Pancreas (tissue), 10 donors: Measurements from ENCODE around the gene KCTD4. TPM values are rescaled to one million over a fixed set of nuclear protein-coding genes. Genes with fewer than 3 reads are reported as not detected.

ENCODE experiments used
- ATAC-seq, 4 donors: fragments of 200-7000 bp; cut with Tn5 transposase; one replicate each; pipeline versions ENCODE4 v1.8.0 to v1.9.1; 2020; ENCODE audit warnings: mild to moderate bottlenecking in 4 of 4, moderate library complexity in 4 of 4
- DNase-seq, 6 donors: peaks; one replicate each; pipeline ENCODE4 v3.0.0-alpha.2; 2020
- FAIRE-seq: peaks from 2 replicates; lab custom pipeline; 2012; peaks lifted over from hg19 to GRCh38; lab: Jason Lieb, UNC
- H3K27ac ChIP-seq, 4 donors: fragments of 200-600 bp; sonication (generic); 1 replicate in 3 of 4; 2 replicates in 1 of 4; pipeline versions ENCODE4 v1.5.0 to v1.8.0; 2020
- H3K27me3 ChIP-seq, 4 donors: fragments of 200-600 bp; one replicate each; pipeline ENCODE4 v1.8.0; 2021
- H3K36me3 ChIP-seq, 3 donors: fragments of 200-600 bp; sonication (generic) in 1 of 3; one replicate each; pipeline versions ENCODE4 v1.5.0 to v1.8.0; 2020 to 2021
- H3K4me1 ChIP-seq, 3 donors: fragments of 200-600 bp; one replicate each; pipeline ENCODE4 v1.8.0; 2021
- H3K4me3 ChIP-seq, 4 donors: fragments of 200-600 bp; sonication (generic) in 2 of 4; one replicate each; pipeline versions ENCODE4 v1.5.0 to v1.8.0; 2020 to 2021
- H3K9me3 ChIP-seq, 4 donors: fragments of 200-600 bp; one replicate each; pipeline ENCODE4 v1.8.0; 2021
- CTCF ChIP-seq, 4 donors: fragments of 200-600 bp; sonication (generic) in 3 of 4; IDR thresholded peaks; one replicate each; pipeline versions ENCODE4 v1.5.0 to v1.8.0; 2021; ENCODE audit warnings: antibody characterized with exemption in 4 of 4
- WGBS, 2 donors: extraction: QIAGEN DNeasy Blood & Tissue Kit; methylation state at CpG; one replicate each; pipeline ENCODE4 v1.1.7; 2013; 5-methylcytosine and 5-hydroxymethylcytosine counted together
- intact Hi-C, 3 donors: fragments of 100-400 bp; cut with DNase I; formaldehyde crosslinking; loops; one replicate each; pipeline versions ENCODE4 v1.11.1 to v1.14.2; 2022
- polyA plus RNA-seq, 2 donors: library from polyadenylated mRNA; stranded (reverse); fragments of 200-250 nt; gene quantifications; one replicate each; pipeline ENCODE4 v1.2.3, GENCODE V29; 2013
- total RNA-seq, 6 donors: library from RNA; stranded (reverse); fragmentation: NEBNext Ultra II Directional in 4 of 6; extraction: Animal tissue kit (Norgen Biotek cat#: 25700) in 4 of 6; gene quantifications; one replicate each; pipeline versions ENCODE4 v1.2.1 to v1.2.4, GENCODE V29; 2021 to 2023
- donor health status: healthy with polysubstance abuse.
- donor health status: DM: no; HTN: no; CAD: no; lungs with moderate emphysema.
- donor health status: DM: no; HTN: no; CAD: no.
- donor health status: control.
- donor health status: control.
- donor health status: Bipolar disorder and iron deficiency.
- donor health status: DM: yes; HTN: yes; CAD: no.
- donor health status: DM: no; HTN: no; CAD: no.
- donor health status: DM: no; HTN: no; CAD: no.
- donor health status: DM: yes; HTN: yes; CAD: no.

KCTD4 gene
- total and polyA plus RNA-seq, 8 donors, result 0.09 to 0.28 (median 0.15) TPM; not detected in 2

DNA sequence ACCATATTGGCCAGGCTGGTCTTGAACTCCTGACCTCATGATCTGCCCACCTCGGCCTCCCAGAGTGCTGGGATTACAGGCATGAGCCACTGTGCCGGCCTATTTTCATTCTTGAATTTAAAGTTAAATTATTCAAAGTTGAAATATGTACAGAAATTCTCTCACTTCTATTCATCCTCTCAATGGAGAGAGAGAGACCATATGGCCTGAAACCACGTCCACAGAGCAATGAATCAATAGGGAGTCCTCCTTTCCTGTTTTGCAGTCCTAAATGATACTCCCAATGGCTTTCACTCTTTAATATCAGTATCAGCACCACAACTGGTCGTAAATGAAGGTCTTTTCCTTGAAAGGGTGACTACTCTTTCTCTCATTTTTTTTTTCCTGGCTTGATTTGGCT lies 30.5 kb upstream of the KCTD4 start:
- WGBS, 2 donors, result 86 to 89% methylated on average over 4 of the region's 4 CpGs
- ATAC-seq, result no peak
- Histone ChIP-seq H3K4me3 (no peak overlapping the region), H3K36me3 (no peaks in the 10 kb centered on the region), H3K4me1 (no peaks in the 10 kb centered on the region), H3K27ac (no peak overlapping the region), H3K9me3 (no peaks in the 10 kb centered on the region), H3K27me3 (no peaks in the 10 kb centered on the region)
- no peak for DNase-seq
- FAIRE-seq, result no peak
- intact Hi-C loops, result no loop called here
- no peak for TF ChIP-seq CTCF (IDR thresholded peaks at IDR 0.05)

DNA sequence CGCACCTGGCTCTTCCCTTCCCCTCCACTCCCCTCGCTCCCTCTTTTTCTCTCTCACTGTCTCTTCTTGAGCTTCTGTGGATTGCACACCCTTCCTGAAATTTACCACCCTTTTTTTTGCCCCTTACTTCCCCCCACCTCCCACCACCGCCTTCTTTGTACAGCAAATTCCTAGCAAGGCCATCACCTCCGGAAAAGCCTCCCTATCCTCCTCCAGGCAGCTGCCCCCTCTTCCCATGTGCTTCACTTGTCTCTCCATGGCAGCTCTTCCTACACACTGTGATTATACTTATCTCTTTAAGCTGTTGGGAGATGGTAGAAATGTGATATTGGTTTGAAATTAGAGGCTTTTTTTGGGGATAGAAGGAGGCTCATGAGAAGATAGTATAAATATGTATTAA lies 28.3 kb upstream of the KCTD4 start:
- H3K27me3 ChIP-seq, result no peaks in the 10 kb centered on the region
- no peak for TF ChIP-seq CTCF (IDR thresholded peaks at IDR 0.05)
- FAIRE-seq (no peak), ATAC-seq (no peak), DNase-seq (no peak)
- no peak overlapping the region for H3K4me3 ChIP-seq
- no peak overlapping the region for H3K27ac ChIP-seq
- H3K36me3 ChIP-seq, result no peaks in the 10 kb centered on the region
- WGBS, 2 donors, result 93 to 100% methylated on average over 4 of the region's 4 CpGs
- no peaks in the 10 kb centered on the region for H3K4me1 ChIP-seq
- no peaks in the 10 kb centered on the region for H3K9me3 ChIP-seq
- intact Hi-C loops, result no loop called here

- DNase-seq, result no peak
- Histone ChIP-seq H3K4me1 (no peaks in the 10 kb centered on the region), H3K27ac (no peak overlapping the region), H3K27me3 (no peaks in the 10 kb centered on the region), H3K9me3 (no peaks in the 10 kb centered on the region), H3K4me3 (no peak overlapping the region), H3K36me3 (no peaks in the 10 kb centered on the region)
- TF ChIP-seq CTCF (IDR thresholded peaks at IDR 0.05), result no peak
- ATAC-seq, result no peak
- intact Hi-C loops, result no loop called here
- 91 to 96% methylated on average over 5 of the region's 5 CpGs for WGBS, 2 donors
- FAIRE-seq, result no peak
Observed at GRCh38 chr13:45228002-45228401, 27.2 kb upstream of the KCTD4 start.

GRCh38 chr13:45226024-45226423 lies 25.2 kb upstream of the KCTD4 start:
- DNase-seq (no peak), FAIRE-seq (no peak), ATAC-seq (no peak)
- Histone ChIP-seq H3K27ac (no peak overlapping the region), H3K4me1 (no peaks in the 10 kb centered on the region), H3K9me3 (no peaks in the 10 kb centered on the region), H3K36me3 (no peaks in the 10 kb centered on the region), H3K27me3 (no peaks in the 10 kb centered on the region), H3K4me3 (no peak overlapping the region)
- TF ChIP-seq CTCF (IDR thresholded peaks at IDR 0.05), result no peak
- intact Hi-C loops, result no loop called here
- 90 to 94% methylated on average over 3 of the region's 3 CpGs for WGBS, 2 donors

DNA sequence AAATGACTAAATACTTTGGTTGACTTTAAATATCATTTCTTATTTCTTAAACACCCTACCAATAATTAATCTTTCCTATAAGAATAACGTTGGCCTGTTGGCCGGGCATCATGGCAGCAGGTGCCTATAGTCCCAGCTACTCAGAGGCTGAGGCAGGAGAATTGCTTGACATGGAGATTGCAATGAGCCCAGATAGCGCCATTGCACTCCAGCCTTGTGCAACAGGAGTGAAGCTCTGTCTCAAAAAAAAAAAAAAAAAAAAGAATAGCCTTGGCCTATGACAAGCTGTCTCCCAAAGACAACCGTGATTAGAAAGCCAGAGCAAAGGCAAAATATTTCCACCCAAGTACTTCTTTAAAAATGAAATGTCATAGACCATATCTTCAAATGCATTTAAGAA lies 24.5 kb upstream of the KCTD4 start:
- Histone ChIP-seq H3K27me3 (no peaks in the 10 kb centered on the region), H3K4me1 (no peaks in the 10 kb centered on the region), H3K9me3 (no peaks in the 10 kb centered on the region), H3K4me3 (no peak overlapping the region), H3K27ac (no peak overlapping the region), H3K36me3 (no peaks in the 10 kb centered on the region)
- 90 to 93% methylated on average over 4 of the region's 4 CpGs for WGBS, 2 donors
- TF ChIP-seq CTCF (IDR thresholded peaks at IDR 0.05), result no peak
- ATAC-seq, result no peak
- intact Hi-C loops, result no loop called here
- FAIRE-seq, result no peak
- no peak for DNase-seq
